Esophagus muscularis mucosa (tissue), 3 donors: ENCODE results near the gene SAE1.

Experiments
- POLR2AphosphoS5 ChIP-seq, 2 donors: sonication (generic); formaldehyde crosslinking; IDR thresholded peaks; one replicate each; pipeline ENCODE4 v1.6.1; 2017; ENCODE audit warnings: antibody characterized with exemption in 2 of 2
- TF ChIP-seq, protein P1 (sequence below), 3 experiments: fragments of 200-600 bp in 2 of 3; fragments of 450-650 bp in 1 of 3; sonication (generic) in 2 of 3; IDR thresholded peaks; one replicate each; pipeline ENCODE4 v1.5.1; 2017 to 2019; ENCODE audit warnings: antibody characterized with exemption in 3 of 3, mild to moderate bottlenecking in 2 of 3, moderate library complexity in 1 of 3

- TF ChIP-seq, protein P1, sequence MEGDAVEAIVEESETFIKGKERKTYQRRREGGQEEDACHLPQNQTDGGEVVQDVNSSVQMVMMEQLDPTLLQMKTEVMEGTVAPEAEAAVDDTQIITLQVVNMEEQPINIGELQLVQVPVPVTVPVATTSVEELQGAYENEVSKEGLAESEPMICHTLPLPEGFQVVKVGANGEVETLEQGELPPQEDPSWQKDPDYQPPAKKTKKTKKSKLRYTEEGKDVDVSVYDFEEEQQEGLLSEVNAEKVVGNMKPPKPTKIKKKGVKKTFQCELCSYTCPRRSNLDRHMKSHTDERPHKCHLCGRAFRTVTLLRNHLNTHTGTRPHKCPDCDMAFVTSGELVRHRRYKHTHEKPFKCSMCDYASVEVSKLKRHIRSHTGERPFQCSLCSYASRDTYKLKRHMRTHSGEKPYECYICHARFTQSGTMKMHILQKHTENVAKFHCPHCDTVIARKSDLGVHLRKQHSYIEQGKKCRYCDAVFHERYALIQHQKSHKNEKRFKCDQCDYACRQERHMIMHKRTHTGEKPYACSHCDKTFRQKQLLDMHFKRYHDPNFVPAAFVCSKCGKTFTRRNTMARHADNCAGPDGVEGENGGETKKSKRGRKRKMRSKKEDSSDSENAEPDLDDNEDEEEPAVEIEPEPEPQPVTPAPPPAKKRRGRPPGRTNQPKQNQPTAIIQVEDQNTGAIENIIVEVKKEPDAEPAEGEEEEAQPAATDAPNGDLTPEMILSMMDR (IDR thresholded peaks at IDR 0.05) = no peak
- TF ChIP-seq POLR2AphosphoS5 (IDR thresholded peaks at IDR 0.05) = peak; percentile 96 to 97
Measured at GRCh38 chr19:47112997-47113849, 17.4 kb upstream of the SAE1 start, which contains the start of gene ZC3H4.
